Stimulated activated CD4-positive, alpha-beta T cell treated with anti-CD3 and anti-CD28 coated beads, Interleukin-15, amount 100 ng/mL, for 24 hours (primary cell): ENCODE measurements around the gene CYP4F8.
A peak's percentile ranks its signal among the peaks of the same experiment; 100 is the strongest.
"Not testable (repeated sequence)": the region's sequence is repeated elsewhere in the genome, so short reads cannot be mapped to it uniquely, and the experiment has no call there.

Experiments used
- DNase-seq: peaks from one replicate; pipeline ENCODE4 v3.0.0-alpha.2; 2020

The CYP4F8 gene

DNA sequence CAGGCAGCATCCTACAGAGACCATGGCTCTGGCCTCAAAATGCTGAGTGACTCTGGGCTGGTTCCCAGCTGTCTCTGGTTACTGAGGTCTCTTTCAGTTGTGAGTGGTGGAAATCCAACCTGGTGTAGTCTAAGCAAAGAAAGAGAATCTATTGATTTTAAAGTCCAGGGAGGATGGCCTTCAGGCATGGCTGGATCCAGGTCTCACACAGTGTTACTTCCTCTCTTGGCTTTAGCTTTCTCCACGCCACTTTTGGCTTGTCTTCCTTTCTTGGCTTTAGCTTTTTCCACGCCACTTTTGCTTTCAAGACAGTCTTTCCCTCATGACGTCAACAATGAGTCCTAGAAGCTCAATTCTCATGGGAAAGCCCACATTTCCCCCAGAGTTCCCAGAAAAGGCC is 29.8 kb downstream of the CYP4F8 start:
- no peak for DNase-seq

DNA sequence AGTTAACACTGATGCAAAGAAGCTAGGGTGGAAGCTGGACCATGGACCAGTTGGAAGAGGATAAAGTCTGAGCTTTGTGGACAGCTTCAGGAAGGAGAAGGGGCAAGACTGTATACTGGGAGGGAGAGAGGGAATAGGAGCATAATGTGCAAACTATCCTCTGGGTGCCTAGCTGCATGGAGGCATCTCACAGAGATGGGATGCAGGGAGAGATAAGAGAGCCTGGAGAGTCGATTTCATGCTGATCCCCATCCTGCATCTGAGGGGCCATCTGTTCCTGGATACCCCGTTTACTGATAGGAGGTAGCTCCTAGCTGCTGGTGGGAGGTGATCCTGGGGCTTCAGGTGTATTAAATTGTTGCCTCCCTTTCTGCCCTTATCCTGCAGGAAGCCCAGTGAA is 34.5 kb downstream of the CYP4F8 start:
- DNase-seq: no peak

DNA sequence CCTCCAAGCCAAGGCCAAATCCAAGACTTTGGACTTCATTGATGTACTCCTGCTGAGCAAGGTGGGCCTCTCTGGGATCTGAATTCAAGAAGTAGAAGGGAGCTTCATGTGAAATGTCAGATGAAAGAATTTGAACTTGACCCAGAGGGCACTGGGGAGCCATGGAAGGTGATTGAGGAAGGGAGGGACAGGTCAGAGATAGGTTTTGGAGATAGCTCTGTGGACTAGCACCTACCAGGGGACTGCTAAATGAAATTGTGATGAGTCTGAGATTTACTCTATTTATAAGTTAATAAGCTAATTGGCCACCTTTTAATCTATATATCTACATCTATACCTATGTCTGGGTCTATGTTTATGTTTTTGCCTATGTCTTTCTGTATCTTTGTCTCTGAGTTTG is 35.1 kb downstream of the CYP4F8 start:
- not testable (repeated sequence) for DNase-seq

DNA sequence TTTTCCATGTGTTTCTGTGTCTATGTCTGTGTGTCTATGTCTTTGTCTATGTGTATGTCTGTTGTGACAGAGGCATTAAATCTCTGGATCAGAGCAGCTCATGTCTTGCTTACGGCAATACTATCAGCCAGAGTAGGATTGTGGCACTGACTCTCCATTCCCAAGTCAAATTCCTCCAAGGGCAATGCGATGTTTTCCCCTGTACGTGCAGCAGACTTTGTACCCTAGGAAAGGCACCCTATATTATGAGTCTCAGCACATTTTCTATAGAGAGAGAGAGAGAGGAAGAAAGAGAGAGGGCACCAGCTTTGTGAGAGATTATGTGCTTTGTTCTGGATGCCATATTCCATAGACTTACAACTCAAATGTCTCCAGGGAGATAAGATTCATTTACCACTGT is 36.8 kb downstream of the CYP4F8 start:
- DNase-seq: no peak

DNA sequence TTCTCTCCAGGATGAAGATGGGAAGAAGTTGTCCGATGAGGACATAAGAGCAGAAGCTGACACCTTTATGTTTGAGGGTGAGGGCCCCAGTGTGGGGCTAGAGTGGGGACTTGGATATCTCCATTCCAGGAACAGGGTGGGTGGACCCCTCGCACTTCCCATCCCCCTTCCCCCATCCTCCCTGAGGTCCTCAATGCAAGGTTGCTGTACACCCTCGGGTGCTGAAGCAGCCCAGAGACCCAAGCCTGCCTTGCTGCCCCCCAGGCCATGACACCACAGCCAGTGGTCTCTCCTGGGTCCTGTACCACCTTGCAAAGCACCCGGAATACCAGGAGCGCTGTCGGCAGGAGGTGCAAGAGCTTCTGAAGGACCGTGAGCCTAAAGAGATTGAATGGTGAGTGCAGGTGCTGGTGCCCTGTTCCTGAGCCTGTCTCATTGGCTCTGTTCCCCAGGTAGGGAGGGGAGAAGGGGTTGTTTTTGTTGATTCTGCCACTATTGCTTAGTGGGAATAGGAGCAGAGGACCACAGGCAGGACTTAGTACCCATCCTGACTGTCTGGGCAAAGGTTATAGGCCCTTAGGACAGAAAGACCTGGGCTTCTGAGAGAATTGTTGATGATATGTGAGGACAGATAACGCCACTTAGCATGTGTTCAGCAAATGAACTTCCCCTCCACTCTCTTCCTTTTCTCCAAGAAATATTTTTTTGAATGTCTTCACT is 37.7 kb downstream of the CYP4F8 start:
- DNase-seq: no peak

DNA sequence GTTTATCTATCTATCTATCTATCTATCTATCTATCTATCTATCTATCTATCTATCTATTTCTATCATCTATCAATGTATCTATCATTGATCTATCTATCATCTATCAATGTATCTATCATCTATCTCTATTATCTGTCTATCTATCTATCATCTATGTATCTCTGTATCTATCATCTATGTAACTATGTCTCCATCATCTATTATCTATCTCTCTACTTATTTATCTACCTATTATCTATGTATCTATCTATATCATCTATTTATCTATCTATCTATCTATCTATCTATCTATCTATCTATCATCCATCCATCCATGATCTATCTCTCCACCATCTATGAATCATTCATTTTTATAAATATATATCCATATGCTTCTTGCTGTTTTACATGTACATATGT is 41.4 kb downstream of the CYP4F8 start:
- DNase-seq: no peak

DNA sequence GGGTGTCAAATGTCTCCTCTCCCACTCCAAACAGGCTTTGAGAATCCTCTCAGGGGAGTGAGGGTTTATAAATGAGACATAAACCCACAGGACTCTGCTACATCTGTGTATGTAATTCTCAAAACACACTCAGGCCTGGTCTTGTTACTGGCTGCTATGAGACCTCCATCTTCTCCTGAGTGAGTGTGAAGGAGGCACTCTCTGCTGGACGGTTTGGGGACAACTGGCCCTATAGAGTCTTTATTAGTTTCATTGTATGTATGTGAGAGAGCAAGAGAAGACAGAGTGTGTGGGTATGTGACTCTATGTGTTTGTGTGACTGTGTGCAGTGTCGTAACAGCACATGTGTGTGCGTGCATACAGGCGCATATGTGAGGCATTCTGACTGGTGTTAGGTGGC is 48.2 kb downstream of the CYP4F8 start:
- DNase-seq: no peak

DNA sequence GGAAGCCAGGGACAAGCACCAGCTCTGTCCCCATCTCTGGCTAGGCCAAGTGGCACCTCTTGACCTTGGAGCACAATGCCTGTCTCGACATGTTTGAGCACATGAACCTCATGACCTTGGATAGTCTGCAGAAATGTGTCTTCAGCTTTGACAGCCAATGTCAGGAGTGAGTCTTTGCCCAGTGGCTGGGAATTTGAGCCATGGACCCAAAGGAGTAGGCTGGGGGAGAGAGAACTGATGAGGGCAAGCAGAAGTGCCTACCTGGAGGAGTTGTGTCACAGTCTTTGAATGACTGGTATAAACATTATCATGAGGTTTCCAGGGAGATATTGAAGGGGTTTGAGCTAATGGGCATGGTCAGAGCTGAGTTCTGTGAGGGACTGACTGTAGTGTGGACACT is 51.2 kb downstream of the CYP4F8 start:
- DNase-seq: no peak

DNA sequence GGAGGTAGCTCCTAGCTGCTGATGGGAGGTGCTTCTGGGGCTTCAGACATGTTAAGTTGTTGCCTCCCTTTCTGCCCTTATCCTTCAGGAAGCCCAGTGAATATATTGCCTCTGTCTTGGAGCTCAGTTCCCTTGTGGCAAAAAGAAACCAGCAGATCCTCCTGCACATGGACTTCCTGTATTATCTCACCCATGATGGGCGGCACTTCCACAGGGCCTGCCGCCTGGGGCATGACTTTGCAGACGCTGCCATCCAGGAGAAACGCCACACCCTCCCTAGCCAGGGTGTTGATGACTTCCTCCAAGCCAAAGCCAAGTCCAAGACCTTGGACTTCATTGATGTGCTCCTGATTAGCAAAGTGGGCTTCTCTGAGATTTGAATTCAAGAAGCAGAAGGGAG is 51.9 kb downstream of the CYP4F8 start:
- no peak for DNase-seq

DNA sequence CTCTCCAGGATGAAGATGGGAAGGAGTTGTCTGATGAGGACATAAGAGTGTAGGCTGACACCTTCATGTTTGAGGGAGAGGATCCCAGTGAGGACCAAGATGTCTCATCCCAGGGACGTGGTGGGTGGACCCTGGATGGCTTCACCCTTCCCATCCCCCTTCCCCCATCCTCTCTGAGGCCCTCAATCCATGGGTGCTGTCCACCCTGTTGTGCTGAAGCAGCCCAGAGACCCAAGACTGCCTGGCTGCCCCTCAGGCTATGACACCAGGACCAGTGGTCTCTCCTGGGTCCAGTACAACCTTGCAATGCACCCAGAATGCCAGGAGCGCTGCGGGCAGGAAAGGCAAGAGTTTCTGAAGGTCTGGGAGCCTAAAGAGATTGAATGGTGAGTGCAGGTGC is 54.4 kb downstream of the CYP4F8 start:
- DNase-seq: no peak

DNA sequence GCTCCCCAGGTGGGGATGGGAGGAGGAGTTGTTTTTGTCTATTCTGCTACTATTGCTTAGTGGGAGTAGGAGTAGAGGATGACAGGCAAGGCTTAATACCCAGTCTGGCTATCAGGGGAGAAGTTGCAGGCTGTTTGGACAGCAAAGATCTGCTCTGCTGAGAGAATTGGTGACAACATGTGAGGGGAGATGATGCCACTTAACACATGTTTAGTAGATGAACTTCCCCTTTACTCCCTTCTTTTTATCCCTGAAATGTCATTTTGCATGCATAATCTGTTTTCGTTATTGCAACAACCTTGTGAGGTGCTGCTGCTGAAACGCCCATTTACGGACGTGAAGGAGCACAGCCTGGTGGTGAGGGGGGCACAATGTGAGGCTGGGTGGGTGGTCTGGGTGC is 54.9 kb downstream of the CYP4F8 start:
- DNase-seq: no peak

DNA sequence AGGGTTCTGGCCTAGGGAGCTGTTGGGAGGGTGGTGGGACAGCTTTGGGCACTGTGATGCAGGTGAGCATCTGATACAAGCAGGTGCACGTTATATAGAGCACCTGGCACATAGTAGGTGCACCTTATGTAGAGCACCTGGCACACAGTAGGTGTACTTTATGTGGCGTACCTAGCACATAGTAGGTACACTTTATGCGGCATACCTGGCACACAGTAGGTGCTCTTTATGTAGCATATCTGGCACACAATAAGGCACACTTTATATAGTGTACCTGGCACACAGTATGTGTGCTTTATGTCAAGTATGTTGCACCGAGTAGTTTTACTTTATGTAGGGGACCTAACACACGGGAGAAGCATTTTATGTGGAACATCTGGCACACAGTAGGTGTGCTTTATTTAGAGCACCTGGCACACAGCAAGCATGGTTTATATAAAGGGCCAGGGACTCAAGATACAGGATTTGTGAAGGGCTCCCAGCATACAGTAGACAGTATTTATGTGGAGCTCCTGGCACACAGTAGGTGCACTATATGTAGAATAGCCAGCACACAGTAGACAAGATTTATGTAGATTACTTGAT is 56.3 kb downstream of the CYP4F8 start:
- no peak for DNase-seq

DNA sequence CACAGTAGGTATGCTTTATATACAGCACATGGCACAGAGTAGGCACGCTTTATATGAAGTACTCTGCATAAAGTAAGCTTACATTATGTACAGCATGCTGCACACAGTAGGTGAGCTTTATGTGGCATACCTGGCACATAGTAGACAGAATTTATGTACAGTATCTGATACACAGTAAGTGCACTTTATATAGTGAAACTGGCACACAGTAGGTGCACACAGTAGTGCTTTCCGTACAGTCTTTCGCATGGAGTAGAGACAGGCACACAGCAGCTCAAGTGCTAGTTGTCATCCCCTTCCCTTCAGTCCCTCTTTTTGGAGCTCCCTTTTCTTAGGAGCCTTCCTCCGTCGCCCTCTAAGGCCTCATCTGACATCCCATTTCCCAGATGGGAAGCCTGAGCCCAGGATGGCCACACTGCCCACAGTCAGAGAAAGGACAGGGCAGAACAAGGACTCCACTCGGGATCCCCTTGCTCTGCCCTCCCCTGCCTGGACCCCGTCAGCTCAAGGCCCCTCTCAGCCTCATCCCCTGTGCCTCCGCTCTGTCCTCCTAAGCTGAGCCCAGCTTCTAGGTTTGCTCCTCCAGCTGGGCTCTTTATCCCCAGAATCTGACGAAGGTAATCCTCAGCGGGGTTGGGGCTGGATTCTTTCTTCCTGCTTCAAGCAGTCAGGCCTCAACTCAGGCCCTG is 57.0 kb downstream of the CYP4F8 start:
- DNase-seq: no peak

DNA sequence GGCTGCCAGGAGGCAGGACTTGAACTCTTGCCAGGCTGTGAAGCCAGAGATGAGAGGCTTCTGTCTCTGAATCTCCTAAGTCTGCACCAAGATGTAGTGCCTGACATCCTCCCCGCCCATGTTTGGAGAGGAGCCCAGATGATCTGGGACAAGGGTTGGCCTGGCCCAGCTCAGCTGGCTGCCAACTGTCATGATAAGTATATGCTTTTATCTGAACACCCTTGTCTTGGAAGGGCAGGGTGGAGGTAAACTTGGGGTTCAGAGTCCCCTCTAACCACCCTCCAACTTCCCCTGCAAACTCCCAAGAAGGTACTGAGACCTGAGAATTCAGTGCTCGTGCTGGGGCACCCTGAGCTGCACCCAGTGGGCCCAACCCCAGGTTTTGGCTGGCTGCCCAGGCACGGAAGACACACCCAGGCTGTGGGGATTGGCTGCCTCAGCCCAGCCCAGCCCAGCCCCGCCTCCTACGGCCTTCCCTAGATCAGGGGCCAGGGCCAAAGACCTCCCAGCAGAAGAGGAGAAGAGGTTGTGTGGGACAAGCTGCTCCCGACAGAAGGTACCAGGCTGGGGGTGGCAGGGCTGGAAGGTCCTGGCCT is 57.7 kb downstream of the CYP4F8 start, which contains the start of gene CYP4F12:
CYP4F12 (plus strand) TSS at position 508 of the 596 bp plus-strand sequence. CDS start 443 bp downstream, outside the sequence.
- peak; percentile 40 for DNase-seq

DNA sequence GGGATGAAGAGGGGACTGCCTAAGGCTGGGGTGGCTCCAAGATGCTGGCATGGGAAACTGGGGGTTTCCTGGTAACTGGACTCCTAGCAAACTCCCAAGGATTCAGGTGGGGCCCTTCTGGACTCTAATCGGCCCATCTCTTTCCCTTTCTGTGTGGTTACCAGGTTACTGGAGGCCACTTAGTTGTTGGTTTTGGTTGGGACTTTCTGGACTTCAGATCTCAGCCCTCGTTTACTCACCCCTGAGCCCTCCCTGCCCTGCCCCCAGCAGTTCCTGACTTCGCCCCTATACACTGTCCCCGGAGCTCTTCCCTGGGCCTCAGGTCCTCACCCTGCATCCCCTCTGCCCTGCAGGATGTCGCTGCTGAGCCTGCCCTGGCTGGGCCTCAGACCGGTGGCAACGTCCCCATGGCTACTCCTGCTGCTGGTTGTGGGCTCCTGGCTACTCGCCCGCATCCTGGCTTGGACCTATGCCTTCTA is 58.2 kb downstream of the CYP4F8 start:
- no peak for DNase-seq

DNA sequence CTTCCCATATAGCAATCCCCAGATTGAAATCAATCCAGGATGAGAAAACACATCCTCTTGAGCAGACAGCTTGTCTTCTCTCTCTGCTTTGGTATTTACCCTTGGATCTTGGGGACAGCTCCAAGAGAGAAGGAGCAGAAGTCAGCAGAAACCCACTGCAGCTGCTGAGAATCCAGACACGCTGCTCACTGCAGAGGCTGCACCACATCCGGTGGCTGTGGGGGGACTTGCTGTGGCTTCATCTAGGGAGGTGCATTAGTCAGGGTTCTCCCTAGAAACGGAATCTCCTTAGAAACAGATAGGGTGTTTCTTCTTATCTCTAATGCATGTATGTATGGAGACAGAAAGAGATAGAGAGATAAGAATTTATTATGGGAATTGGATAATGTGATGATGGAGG is 60.5 kb downstream of the CYP4F8 start:
- DNase-seq: no peak

DNA sequence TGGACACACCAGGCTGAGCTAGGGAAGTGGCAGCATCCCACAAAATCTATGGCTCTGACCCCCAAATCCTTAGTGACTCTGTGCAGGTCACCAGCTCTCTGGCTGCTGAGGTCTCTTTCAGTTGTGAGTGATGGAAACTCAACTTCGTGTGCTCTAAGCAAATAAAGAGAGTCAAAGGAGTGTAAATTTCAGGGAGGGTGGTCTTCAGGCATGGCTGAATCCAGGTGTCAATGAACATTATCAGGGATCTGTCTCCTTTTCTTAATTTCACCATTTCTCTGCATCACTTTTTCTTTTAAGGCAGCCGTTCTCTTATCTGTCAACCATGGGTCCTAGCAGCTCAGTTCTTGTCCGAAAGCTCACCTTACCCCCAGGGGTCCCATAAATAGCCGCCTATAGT is 64.1 kb downstream of the CYP4F8 start:
- DNase-seq: no peak

DNA sequence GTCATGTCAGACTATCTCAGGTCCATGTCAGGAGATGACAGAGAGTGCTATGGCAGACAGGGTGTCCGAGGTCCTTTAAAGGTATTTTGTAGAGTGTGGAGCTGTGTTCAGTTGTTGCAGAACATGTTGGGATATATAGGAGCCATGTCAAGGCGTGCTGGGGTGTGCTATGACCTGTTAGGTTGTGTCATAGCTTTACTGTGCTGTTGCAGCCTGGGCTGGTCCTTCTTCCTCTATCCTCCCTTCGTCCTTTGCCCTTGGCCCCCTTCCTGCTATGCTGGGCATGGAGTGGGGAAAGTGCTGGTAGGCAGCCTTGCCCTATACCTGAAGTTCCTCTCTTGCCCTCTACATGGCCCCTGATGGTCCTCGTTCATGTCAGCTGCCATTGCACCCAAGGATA is 64.8 kb downstream of the CYP4F8 start:
- not testable (repeated sequence) for DNase-seq
